Esophagus muscularis mucosa (tissue), 4 donors: ENCODE results near the gene LGALS12.

Experiments
- CTCF ChIP-seq, 3 experiments: fragments of 200-600 bp in 2 of 3; fragments of 450-650 bp in 1 of 3; sonication (generic) in 2 of 3; IDR thresholded peaks; one replicate each; pipeline ENCODE4 v1.5.1; 2017 to 2019; ENCODE audit warnings: antibody characterized with exemption in 3 of 3, mild to moderate bottlenecking in 2 of 3, moderate library complexity in 1 of 3
- EP300 ChIP-seq: sonication (generic); formaldehyde crosslinking; IDR thresholded peaks from one replicate; pipeline ENCODE4 v1.6.1; 2017; ENCODE audit warnings: antibody characterized with exemption
- POLR2A ChIP-seq: fragments of 450-650 bp; IDR thresholded peaks from one replicate; pipeline ENCODE4 v1.6.1; 2017; ENCODE audit warnings: antibody characterized with exemption, moderate library complexity, mild to moderate bottlenecking, low read depth
- POLR2AphosphoS5 ChIP-seq, 2 donors: sonication (generic); formaldehyde crosslinking; IDR thresholded peaks; one replicate each; pipeline ENCODE4 v1.6.1; 2017; ENCODE audit warnings: antibody characterized with exemption in 2 of 2

GRCh38 chr11:63491636-63492372 lies 14.1 kb upstream of the LGALS12 start:
- TF ChIP-seq CTCF (IDR thresholded peaks at IDR 0.05) (no peak), POLR2AphosphoS5 (IDR thresholded peaks at IDR 0.05) (no peak), POLR2A (no peak), EP300 (no peak)
